ENCODE data around the gene PCK1. TPM values are rescaled to one million over a fixed set of nuclear protein-coding genes. Genes with fewer than 3 reads are reported as not detected.

The PCK1 gene
- total and polyA plus RNA-seq, 2 donors (not counting 1 experiment from before 2014, with no cell fraction given): under 0.01 TPM; not detected in 1

DNA sequence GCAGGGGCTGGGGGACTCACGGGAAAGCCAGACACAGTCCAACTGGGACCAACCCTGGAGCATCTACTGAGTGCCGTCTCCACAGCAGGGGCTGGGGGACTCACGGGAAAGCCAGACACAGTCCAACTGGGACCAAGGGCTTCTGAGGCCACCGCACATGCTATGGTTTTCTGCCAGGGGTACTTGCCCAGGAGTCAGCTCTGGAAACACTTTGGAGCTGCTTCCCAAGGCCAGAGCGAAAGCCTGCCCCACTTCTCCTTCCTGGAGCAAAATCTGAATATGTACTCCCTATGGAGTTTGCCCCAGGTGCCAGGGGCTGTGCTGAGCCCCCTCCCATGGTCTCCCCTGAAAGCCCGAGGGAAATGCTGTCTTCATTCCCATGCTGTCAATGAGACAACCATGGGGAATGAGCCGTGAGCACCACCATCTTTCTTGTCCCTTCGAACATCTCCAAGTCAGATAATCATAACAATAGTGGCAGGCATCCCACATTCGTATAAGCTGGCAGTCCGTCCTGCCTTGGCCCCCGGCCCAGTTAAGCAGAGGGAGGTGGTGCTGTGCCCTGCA is 18.5 kb downstream of the PCK1 start:
- Histone ChIP-seq H3K4me3 (replicated peaks in 1 of 4; ENCODE audit: control extremely low read depth in 1 of 4, insufficient read depth in 1 of 4, low read depth in 3 of 4, low read length in 4 of 4) (no peak overlapping the region), H4K20me1 (ENCODE audit: control insufficient read depth, extremely low read depth, insufficient read depth, low read length) (no peaks in the 10 kb centered on the region), H2AFZ (ENCODE audit: low read length) (no peak overlapping the region), H3K9me3 (ENCODE audit: control insufficient read depth, insufficient read depth, low read depth, low read length) (no peaks in the 10 kb centered on the region), H3K79me2 (ENCODE audit: control insufficient read depth, insufficient read depth, low read length) (no peaks in the 10 kb centered on the region), H3K9ac (ENCODE audit: insufficient read depth, low read length) (no peak overlapping the region), H3K36me3 (ENCODE audit: control insufficient read depth, insufficient read depth, low read length) (no peaks in the 10 kb centered on the region), H3K4me1 (ENCODE audit: control insufficient read depth, extremely low read depth, insufficient read depth, low read length) (no peaks in the 10 kb centered on the region), H3K27ac (ENCODE audit: insufficient read depth, low read length) (no peak overlapping the region), H3K27me3 (ENCODE audit: control insufficient read depth, insufficient read depth, low read length) (no peaks in the 10 kb centered on the region), H3K4me2 (ENCODE audit: extremely low read depth, insufficient read depth, low read length) (no peak overlapping the region)
- no peak for DNase-seq (ENCODE audit: low read depth in 2 of 2)
- TF ChIP-seq EZH2 (IDR thresholded peaks at IDR 0.05; ENCODE audit: low read length, missing control alignments): no peak
- TF ChIP-seq, protein P1, sequence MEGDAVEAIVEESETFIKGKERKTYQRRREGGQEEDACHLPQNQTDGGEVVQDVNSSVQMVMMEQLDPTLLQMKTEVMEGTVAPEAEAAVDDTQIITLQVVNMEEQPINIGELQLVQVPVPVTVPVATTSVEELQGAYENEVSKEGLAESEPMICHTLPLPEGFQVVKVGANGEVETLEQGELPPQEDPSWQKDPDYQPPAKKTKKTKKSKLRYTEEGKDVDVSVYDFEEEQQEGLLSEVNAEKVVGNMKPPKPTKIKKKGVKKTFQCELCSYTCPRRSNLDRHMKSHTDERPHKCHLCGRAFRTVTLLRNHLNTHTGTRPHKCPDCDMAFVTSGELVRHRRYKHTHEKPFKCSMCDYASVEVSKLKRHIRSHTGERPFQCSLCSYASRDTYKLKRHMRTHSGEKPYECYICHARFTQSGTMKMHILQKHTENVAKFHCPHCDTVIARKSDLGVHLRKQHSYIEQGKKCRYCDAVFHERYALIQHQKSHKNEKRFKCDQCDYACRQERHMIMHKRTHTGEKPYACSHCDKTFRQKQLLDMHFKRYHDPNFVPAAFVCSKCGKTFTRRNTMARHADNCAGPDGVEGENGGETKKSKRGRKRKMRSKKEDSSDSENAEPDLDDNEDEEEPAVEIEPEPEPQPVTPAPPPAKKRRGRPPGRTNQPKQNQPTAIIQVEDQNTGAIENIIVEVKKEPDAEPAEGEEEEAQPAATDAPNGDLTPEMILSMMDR (conservative IDR thresholded peaks at IDR 0.05 in 1 of 2, IDR thresholded peaks at IDR 0.05 in 1 of 2; ENCODE audit: low read depth in 1 of 2, low read length in 2 of 2): no peak

DNA sequence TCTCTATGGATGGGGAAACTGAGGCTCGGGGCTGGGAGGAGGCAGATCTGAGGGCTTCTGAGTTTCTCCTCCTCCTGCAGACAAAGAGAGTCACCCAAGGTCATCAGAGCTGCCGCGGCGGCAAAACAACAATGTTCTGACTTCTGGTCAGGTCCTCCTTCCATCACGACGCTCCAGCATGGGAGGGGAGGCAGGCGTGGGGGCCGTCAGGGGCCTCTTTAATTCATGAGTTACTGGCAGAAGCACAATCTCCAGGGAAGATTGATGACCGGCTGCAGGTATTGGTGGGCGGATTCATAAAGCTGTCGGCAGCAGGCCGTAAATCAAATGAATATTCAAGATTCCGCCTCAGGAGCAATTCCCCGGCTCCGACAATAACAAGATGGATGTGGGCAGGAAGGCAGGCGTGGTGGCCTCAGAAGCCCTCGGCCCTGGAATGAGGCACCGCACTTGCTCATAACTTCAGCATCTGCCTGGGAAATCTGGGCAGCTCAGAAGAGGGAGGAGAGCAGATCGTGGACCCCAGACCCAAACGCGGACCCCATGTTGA is 19.1 kb downstream of the PCK1 start:
- Histone ChIP-seq H3K27me3 (ENCODE audit: control insufficient read depth, insufficient read depth, low read length) (no peaks in the 10 kb centered on the region), H4K20me1 (ENCODE audit: control insufficient read depth, extremely low read depth, insufficient read depth, low read length) (no peaks in the 10 kb centered on the region), H3K4me2 (ENCODE audit: extremely low read depth, insufficient read depth, low read length) (no peak overlapping the region), H3K9me3 (ENCODE audit: control insufficient read depth, insufficient read depth, low read depth, low read length) (no peaks in the 10 kb centered on the region), H3K79me2 (ENCODE audit: control insufficient read depth, insufficient read depth, low read length) (no peaks in the 10 kb centered on the region), H3K9ac (ENCODE audit: insufficient read depth, low read length) (no peak overlapping the region), H3K36me3 (ENCODE audit: control insufficient read depth, insufficient read depth, low read length) (no peaks in the 10 kb centered on the region), H3K27ac (ENCODE audit: insufficient read depth, low read length) (no peak overlapping the region), H3K4me3 (replicated peaks in 1 of 4; ENCODE audit: control extremely low read depth in 1 of 4, insufficient read depth in 1 of 4, low read depth in 3 of 4, low read length in 4 of 4) (no peak overlapping the region), H3K4me1 (ENCODE audit: control insufficient read depth, extremely low read depth, insufficient read depth, low read length) (no peaks in the 10 kb centered on the region), H2AFZ (ENCODE audit: low read length) (no peak overlapping the region)
- TF ChIP-seq, protein P1 (conservative IDR thresholded peaks at IDR 0.05 in 1 of 2, IDR thresholded peaks at IDR 0.05 in 1 of 2; ENCODE audit: low read depth in 1 of 2, low read length in 2 of 2): no peak
- TF ChIP-seq EZH2 (IDR thresholded peaks at IDR 0.05; ENCODE audit: low read length, missing control alignments): no peak
- DNase-seq (ENCODE audit: low read depth in 2 of 2): peak in 1 of 2 donors; percentile 28

DNA sequence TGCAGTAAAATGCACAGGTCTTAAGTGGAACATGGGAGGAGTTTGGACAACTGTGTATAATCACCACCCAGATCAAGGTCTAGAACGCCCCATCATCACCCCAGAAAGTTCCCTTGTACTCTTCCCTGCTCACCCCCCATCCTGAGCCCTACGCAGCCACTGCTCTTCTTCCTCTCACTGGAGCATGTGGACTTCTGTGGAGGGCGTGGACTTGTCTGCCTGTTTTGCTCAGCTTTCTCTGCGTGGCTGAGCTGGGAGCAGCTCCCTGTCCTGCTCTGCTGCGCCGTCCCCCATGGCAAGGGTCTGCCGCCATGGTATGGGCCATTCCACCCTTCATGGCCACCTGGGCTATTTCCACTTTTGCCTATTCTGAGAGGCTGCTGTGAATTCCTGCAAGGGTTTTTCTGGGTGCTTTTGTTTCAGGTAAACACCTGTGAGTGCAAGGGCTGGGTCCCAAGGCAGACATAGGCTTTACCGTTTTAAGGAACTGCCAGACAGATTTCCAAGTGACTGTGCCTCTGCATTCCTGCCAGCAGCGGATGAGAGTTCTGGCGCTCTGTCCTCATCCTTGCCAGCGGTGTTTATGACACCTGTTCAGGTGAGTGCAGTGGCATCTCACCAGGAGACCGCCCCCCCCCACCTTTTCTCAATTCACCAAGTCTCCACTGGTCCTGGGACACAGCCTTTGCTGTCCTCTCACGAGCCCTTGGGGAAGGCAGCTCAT is 19.7 kb downstream of the PCK1 start:
- DNase-seq (ENCODE audit: low read depth in 2 of 2): no peak

More for the DNA sequence above, 19.7 kb downstream of the PCK1 start:
- H3K9me3 ChIP-seq (ENCODE audit: control insufficient read depth, insufficient read depth, low read depth, low read length): no peaks in the 10 kb centered on the region
- H2AFZ ChIP-seq (ENCODE audit: low read length): no peak overlapping the region
- H3K27me3 ChIP-seq (ENCODE audit: control insufficient read depth, insufficient read depth, low read length): no peaks in the 10 kb centered on the region
- no peak overlapping the region for H3K27ac ChIP-seq (ENCODE audit: insufficient read depth, low read length)
- H3K9ac ChIP-seq (ENCODE audit: insufficient read depth, low read length): no peak overlapping the region
- no peak overlapping the region for H3K4me2 ChIP-seq (ENCODE audit: extremely low read depth, insufficient read depth, low read length)
- H3K79me2 ChIP-seq (ENCODE audit: control insufficient read depth, insufficient read depth, low read length): no peaks in the 10 kb centered on the region
- H3K4me1 ChIP-seq (ENCODE audit: control insufficient read depth, extremely low read depth, insufficient read depth, low read length): no peaks in the 10 kb centered on the region
- H4K20me1 ChIP-seq (ENCODE audit: control insufficient read depth, extremely low read depth, insufficient read depth, low read length): no peaks in the 10 kb centered on the region
- no peak overlapping the region for H3K4me3 ChIP-seq (replicated peaks in 1 of 4; ENCODE audit: control extremely low read depth in 1 of 4, insufficient read depth in 1 of 4, low read depth in 3 of 4, low read length in 4 of 4)
- TF ChIP-seq, protein P1 (conservative IDR thresholded peaks at IDR 0.05 in 1 of 2, IDR thresholded peaks at IDR 0.05 in 1 of 2; ENCODE audit: low read depth in 1 of 2, low read length in 2 of 2): no peak
- TF ChIP-seq EZH2 (IDR thresholded peaks at IDR 0.05; ENCODE audit: low read length, missing control alignments): no peak
- H3K36me3 ChIP-seq (ENCODE audit: control insufficient read depth, insufficient read depth, low read length): no peaks in the 10 kb centered on the region

Data from fibroblast of lung (primary cell).